Neural cell (in vitro differentiated cells): ENCODE measurements around the gene SLC39A7. TPM values are rescaled to one million over a fixed set of nuclear protein-coding genes. Genes with fewer than 3 reads are reported as not detected.

ENCODE experiments used
- H2AFZ ChIP-seq: fragments of 200-600, 300-800 bp; sonication (generic), shearing (Covaris generic); 2 replicates; pipeline ENCODE4 v1.6.0; 2014; ENCODE audit warnings: low read depth, mild to moderate bottlenecking, antibody characterized with exemption, low read length, moderate library complexity
- H3F3A ChIP-seq: fragments of 200-600 bp; shearing (Covaris generic); 2 replicates; pipeline ENCODE4 v1.6.1; 2016; ENCODE audit warnings: mild to moderate bottlenecking, moderate library complexity, mixed read lengths, antibody characterized with exemption, low read length; ENCODE audit not compliant: insufficient read depth, poor library complexity, severe bottlenecking
- H3K27ac ChIP-seq: fragments of 200-600, 300-800 bp; sonication (generic), shearing (Covaris generic); 2 replicates; pipeline ENCODE4 v1.5.1; 2014; ENCODE audit warnings: mild to moderate bottlenecking, low read length, moderate library complexity
- H3K27me3 ChIP-seq: fragments of 300-800, 200-600 bp; sonication (generic), shearing (Covaris generic); 2 replicates; pipeline ENCODE4 v1.6.0; 2014; ENCODE audit warnings: mild to moderate bottlenecking, low read depth, low read length, moderate library complexity; ENCODE audit not compliant: insufficient read depth
- H3K36me3 ChIP-seq: fragments of 300-800, 200-600 bp; sonication (generic), shearing (Covaris generic); 2 replicates; pipeline ENCODE4 v1.5.1; 2014; ENCODE audit warnings: mild to moderate bottlenecking, antibody characterized with exemption, low read length, moderate library complexity; ENCODE audit not compliant: insufficient read depth
- H3K4me2 ChIP-seq: fragments of 300-800, 200-600 bp; sonication (generic), shearing (Covaris generic); 2 replicates; pipeline ENCODE4 v1.6.0; 2014; ENCODE audit warnings: mild to moderate bottlenecking, low read length
- H3K4me3 ChIP-seq: fragments of 300-800, 200-600 bp; sonication (generic), shearing (Covaris generic); 2 replicates; pipeline ENCODE4 v1.5.1; 2014; ENCODE audit warnings: mild to moderate bottlenecking, low read length, moderate library complexity
- H3K79me2 ChIP-seq: fragments of 200-600 bp; shearing (Covaris generic); replicated peaks from 2 replicates; pipeline ENCODE4 v1.6.0; 2014; ENCODE audit warnings: mild to moderate bottlenecking, low read length, moderate library complexity; ENCODE audit not compliant: insufficient read depth
- H3K9ac ChIP-seq: fragments of 300-800, 200-600 bp; sonication (generic), shearing (Covaris generic); 2 replicates; pipeline ENCODE4 v1.6.1; 2016; ENCODE audit warnings: mild to moderate bottlenecking, low read length, mixed read lengths
- H3K9me2 ChIP-seq: fragments of 200-600 bp; shearing (Covaris generic); 2 replicates; pipeline ENCODE4 v1.6.1; 2016; ENCODE audit warnings: mild to moderate bottlenecking, low read length, mixed read lengths; ENCODE audit not compliant: insufficient read depth
- H3K9me3 ChIP-seq: fragments of 200-600, 300-800 bp; sonication (generic), shearing (Covaris generic); 2 replicates; pipeline ENCODE4 v1.6.1; 2016; ENCODE audit warnings: mild to moderate bottlenecking, mixed run types, low read length, moderate library complexity, mixed read lengths
- H4K20me1 ChIP-seq: fragments of 200-600 bp; shearing (Covaris generic); 2 replicates; pipeline ENCODE4 v1.6.1; 2016; ENCODE audit warnings: mild to moderate bottlenecking, mixed run types; ENCODE audit not compliant: insufficient read depth
- CTCF ChIP-seq: fragments of 450-650 bp; IDR thresholded peaks from 2 replicates; pipeline ENCODE4 v1.5.1; 2014; ENCODE audit warnings: antibody characterized with exemption, mild to moderate bottlenecking, moderate library complexity; ENCODE audit not compliant: poor library complexity, severe bottlenecking
- EP300 ChIP-seq: fragments of 450-650 bp; conservative IDR thresholded peaks from 2 replicates; pipeline ENCODE4 v1.6.1; 2014; ENCODE audit warnings: antibody characterized with exemption, mild to moderate bottlenecking, moderate library complexity; ENCODE audit not compliant: poor library complexity, severe bottlenecking
- EZH2 ChIP-seq: fragments of 200-600, 300-800 bp; shearing (Covaris generic), sonication (generic); IDR thresholded peaks from 2 replicates; pipeline ENCODE4 v1.6.1; 2014; ENCODE audit warnings: antibody characterized with exemption, low read length, borderline replicate concordance, mild to moderate bottlenecking; ENCODE audit not compliant: insufficient read depth, poor library complexity, severe bottlenecking
- MXI1 ChIP-seq: fragments of 450-650 bp; conservative IDR thresholded peaks from 2 replicates; pipeline ENCODE4 v1.6.1; 2014; ENCODE audit warnings: antibody characterized with exemption, mild to moderate bottlenecking; ENCODE audit not compliant: poor library complexity, severe bottlenecking
- POLR2AphosphoS5 ChIP-seq: IDR thresholded peaks from 2 replicates; pipeline ENCODE4 v1.6.1; 2012
- RAD21 ChIP-seq: fragments of 450-650 bp; conservative IDR thresholded peaks from 2 replicates; pipeline ENCODE4 v1.6.1; 2014; ENCODE audit warnings: antibody characterized with exemption, mild to moderate bottlenecking, moderate library complexity
- REST ChIP-seq: IDR thresholded peaks from 2 replicates; pipeline ENCODE4 v1.6.1; 2012; ENCODE audit warnings: borderline replicate concordance
- SMC3 ChIP-seq: fragments of 450-650 bp; conservative IDR thresholded peaks from 2 replicates; pipeline ENCODE4 v1.6.1; 2014; ENCODE audit warnings: antibody characterized with exemption, mild to moderate bottlenecking, moderate library complexity; ENCODE audit not compliant: poor library complexity
- TAF1 ChIP-seq: IDR thresholded peaks from 2 replicates; pipeline ENCODE4 v1.6.1; 2012; ENCODE audit warnings: low read depth
- polyA plus RNA-seq: library from polyadenylated mRNA; depleted of rRNA; stranded (reverse); fragments of >200 nt; gene quantifications from 2 replicates; pipeline ENCODE4 v1.2.3, GENCODE V29; 2014

The SLC39A7 gene
- polyA plus RNA-seq, 1 donor from 2014 or later: 99.8 TPM

GRCh38 chr6:33170176-33171015, 30.3 kb upstream of the SLC39A7 start:
- Histone ChIP-seq H3K27ac (no peak overlapping the region), H3K4me3 (no peak overlapping the region), H4K20me1 (no peaks in the 10 kb centered on the region), H3K9ac (no peak overlapping the region), H3K9me3 (no peaks in the 10 kb centered on the region), H3K36me3 (no peaks in the 10 kb centered on the region), H3K27me3 (no peaks in the 10 kb centered on the region), H2AFZ (no peak overlapping the region), H3K79me2 (no peaks in the 10 kb centered on the region), H3K4me2 (no peak overlapping the region), H3K9me2 (no peaks in the 10 kb centered on the region), H3F3A (no peaks in the 10 kb centered on the region)
- no peak for TF ChIP-seq SMC3
- no peak for TF ChIP-seq TAF1
- TF ChIP-seq EZH2: no peak

DNA sequence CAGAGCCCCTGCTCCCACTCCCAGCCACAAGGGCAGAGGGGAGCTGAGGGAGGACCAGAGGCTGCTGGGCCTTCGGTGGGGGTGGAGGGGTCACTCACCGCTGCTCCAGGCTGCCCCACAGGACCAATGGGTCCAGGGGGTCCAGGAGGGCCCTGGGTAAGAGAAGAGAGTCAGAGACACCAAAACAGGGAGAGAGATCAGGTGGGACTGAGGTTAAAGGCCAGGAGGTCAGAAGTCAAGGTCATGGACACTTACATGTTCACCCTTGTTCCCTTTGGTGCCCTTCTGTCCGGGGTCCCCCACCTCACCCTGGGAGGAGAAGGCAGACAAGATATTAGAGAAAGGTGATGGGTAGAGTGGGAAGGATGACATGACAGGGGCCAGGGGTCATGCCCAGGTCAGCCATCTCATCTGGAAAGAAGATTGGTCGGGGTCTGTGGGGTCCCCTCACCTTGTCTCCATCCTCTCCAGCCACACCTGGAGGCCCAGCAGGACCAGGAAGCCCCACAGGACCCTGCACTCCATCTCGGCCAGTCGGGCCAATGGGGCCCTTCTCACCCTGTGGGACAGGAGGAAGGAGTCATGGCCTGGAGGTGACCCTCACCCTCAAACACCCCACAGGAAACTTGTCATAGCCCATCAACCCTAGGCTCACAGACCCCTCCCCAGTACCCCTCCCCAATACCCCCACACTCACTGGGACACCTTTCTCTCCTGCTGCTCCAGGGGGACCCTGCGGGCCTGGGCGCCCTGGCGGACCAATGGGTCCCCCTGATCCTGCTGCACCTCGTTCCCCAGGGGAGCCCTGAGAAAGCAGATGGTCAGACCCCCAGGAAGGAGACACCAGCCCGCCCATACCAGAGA, 29.4 kb upstream of the SLC39A7 start:
- H2AFZ ChIP-seq: no peak overlapping the region
- H3K27ac ChIP-seq: no peak overlapping the region
- no peak overlapping the region for H3K4me3 ChIP-seq
- H3K27me3 ChIP-seq: no peaks in the 10 kb centered on the region
- no peak for TF ChIP-seq TAF1
- no peak for TF ChIP-seq MXI1
- TF ChIP-seq POLR2AphosphoS5: no peak
- TF ChIP-seq EZH2: no peak
- no peak for TF ChIP-seq SMC3
- no peak for TF ChIP-seq EP300
- no peak for TF ChIP-seq RAD21
- TF ChIP-seq CTCF: no peak
- no peak for TF ChIP-seq REST
- no peaks in the 10 kb centered on the region for H3K9me3 ChIP-seq
- H3K4me2 ChIP-seq: no peak overlapping the region
- H3K79me2 ChIP-seq: no peaks in the 10 kb centered on the region
- H3F3A ChIP-seq: no peaks in the 10 kb centered on the region
- H3K9me2 ChIP-seq: no peaks in the 10 kb centered on the region
- H3K36me3 ChIP-seq: no peaks in the 10 kb centered on the region
- H4K20me1 ChIP-seq: no peaks in the 10 kb centered on the region
- no peak overlapping the region for H3K9ac ChIP-seq
